Inflammatory macrophage treated with lipopolysaccharide for 4 hours (primary cell): ENCODE measurements around the gene GLIS1.
"Not testable (repeated sequence)": the region's sequence is repeated elsewhere in the genome, so short reads cannot be mapped to it uniquely, and the experiment has no call there.

Source experiments
- DNase-seq: peaks from one replicate; pipeline ENCODE4 v3.0.0-alpha.2; 2020

Gene GLIS1

GRCh38 chr1:53652441-53653199 lies 86.3 kb downstream of the GLIS1 start:
- DNase-seq = no peak

- no peak for DNase-seq
Measured at GRCh38 chr1:53651356-53651755, 87.6 kb downstream of the GLIS1 start.

DNA sequence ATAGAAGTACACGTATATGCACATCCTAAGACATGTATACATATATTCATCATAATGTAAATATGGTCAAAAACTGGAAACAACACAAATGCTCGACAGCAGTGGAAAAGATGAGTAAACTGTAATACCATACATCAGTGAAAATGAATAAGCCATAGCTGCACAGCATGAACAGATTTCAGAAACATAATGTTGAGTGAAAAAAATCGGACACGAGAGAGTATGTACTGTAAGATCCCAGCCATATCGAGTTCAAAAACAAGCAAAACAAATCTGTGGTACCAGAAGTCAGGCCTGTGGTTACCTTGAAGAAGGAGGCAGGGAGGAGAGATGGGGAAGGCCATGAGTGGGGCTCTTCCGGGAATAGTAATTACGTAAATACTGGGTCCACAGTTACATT lies 90.4 kb downstream of the GLIS1 start:
- no peak for DNase-seq

DNA sequence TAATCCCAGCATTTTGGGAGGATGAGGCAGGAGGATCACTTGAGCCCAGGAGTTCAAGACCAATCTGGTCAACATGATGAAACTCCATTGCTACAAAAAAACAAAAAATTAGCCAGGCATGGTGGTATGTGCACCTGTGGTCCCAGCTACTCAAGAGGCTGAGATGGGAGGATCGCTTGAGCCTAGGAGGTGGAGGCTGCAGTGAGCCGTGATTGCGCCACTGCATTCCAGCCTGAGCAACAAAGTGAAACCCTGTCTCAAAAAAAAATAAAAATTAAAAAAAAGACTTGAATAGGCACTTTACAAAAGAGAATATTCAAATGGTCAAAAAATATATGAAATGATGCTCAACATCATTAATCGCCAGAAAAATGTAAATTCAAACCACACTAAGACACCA lies 91.0 kb downstream of the GLIS1 start:
- not testable (repeated sequence) for DNase-seq

GRCh38 chr1:53646732-53647131 lies 92.2 kb downstream of the GLIS1 start:
- DNase-seq = no peak

GRCh38 chr1:53645690-53646078 lies 93.3 kb downstream of the GLIS1 start:
- no peak for DNase-seq

DNA sequence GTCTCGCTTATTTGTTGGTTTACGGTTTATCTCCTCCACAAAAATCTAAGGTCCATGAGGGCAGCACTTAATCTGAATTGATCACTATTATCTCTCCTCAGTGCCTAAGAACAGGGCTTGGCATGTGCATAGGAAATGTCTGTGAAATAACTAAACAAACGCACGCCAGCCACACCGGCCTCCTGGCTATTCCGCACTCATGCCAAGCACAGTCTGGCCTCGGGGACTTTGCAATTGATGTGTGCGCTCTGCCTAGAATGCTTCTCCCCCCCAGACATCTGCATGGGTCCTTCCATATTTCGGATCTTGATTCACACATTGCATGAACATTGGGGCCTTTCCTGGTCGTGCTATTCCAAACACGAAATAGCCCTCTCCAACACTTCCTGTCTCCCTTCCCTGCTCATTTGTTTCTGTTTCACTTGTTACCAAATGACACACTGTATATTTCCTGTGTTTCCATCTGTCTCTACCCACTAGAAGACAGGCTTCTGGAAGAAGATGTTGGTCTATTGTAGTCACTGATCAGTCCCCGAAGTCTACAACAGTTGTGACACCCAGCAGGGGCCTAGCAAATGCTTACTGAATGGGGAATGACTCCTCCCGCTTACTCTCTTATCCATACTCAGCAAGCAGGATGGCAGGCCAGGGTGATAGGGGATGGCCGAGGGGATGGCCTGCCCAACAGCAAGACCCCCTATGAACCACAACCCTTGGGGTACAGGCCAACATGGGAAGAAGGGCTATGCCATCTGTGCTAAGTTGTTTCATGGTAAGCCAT lies 93.9 kb downstream of the GLIS1 start:
- DNase-seq = no peak

DNA sequence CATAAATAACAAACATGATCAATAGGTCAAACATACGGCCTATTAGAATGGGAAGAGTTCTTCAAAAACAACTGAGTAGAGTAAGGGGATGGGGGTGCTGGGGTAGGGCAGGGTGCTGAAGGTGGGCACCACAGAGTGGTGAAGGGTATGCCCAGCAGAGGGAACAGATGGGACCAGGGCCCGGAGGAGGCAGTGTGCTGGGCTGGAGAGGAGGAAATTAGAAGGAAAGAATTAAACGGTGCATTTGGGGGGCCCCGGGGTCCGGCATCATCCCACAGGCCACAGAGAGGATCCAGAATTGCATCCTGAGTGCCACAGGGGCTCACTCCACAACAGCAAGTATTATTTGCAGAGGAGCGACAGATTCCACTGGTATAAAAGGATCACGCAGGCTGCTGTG lies 94.5 kb downstream of the GLIS1 start:
- no peak for DNase-seq

DNA sequence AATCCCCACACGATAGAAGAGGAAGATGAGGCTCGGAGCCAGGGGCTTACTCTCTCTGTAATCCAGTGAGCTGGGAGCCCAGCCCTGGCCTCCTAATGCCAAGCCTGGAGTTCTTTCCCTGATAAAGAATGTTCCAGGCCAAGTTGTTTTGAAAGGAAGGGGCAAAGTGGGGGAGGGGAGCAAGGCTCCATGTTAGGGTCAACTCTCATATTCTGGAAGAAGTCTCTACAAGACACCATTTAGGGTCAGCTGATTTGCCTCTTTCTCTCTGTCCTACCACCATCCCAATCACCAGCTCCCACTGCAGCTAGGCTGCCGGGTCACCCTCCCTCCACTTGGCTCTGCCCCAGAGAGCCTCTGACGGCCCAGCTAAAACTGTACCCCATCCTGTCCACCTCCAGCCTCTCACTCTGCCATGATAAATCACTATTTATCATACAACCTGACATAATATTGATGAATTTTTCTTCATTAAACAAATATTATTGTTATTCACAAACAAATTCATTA lies 95.0 kb downstream of the GLIS1 start:
- no peak for DNase-seq

DNA sequence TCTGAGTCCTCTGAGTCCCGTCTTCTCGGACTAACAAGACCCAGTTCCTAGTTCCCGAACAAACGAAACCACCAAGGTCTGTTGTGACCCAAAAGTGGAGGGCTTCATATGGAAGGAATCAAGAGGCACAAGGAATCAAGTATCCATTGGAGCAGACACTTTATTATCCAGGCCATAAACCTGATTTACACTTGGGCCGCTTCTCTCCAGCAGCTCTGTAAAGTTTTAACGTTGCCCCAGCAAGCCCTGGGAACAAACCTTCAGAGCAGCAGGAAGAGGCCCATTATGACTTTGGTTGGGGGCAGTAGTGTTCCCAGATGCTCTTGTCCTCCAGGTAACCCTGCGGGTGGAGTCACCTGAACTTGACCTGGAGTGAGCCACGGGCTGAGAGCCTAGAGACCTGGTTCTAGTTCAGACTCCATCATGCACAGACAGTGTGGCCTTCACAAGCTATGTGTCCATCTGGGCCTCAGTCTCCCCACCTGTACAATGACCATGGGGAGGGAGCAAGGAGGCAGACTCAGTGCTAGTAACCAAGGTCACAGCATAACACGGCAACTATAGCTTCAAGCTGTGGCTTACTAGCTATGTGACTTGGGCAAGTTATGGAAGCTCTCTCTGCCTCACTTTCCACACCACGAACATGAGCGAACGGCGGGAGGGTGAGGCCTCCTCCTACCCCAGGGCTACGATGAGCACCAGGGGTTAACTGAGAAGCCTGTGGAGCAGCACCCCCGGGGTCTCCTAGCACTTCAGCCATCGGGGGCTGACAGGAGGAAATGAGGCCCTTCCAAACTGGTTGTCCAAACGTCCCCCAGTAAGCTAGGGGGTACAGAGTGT lies 95.7 kb downstream of the GLIS1 start:
- no peak for DNase-seq

DNA sequence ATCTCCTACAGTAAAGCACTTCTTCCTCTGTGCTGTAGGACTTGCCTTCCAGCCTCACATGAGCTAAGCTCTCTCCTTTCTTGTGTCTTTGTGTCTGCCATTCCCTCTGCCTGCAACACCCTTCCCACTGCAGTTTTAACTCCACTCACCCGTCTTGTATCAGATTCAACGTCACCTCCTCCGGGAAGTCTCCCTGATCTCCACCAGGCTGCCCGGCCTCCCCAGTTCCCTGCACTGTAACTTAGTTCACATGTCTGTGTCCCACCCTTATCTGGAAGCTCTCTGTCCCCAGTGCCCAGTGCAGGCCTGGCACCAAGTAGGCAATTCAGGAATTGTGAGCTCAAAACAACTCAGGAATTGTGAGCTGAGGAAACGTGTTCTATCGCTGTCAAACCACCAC lies 96.4 kb downstream of the GLIS1 start:
- no peak for DNase-seq

DNA sequence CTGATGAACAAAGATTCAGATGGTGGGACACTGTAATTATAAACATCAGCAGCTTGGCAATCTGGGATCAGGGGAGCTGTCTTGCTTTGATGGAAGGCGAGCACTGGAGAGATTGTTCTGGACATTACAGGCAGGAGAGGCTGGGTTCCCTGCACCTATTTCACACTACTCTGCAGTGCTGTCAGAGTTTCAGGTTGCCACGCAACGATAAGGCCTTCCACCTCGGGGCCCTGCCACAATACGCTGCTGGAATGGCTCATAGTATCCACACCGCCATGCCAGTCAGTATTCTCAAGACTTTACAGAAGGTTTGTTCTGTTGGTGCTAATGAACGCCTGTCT lies 96.8 kb downstream of the GLIS1 start:
- DNase-seq = no peak

DNA sequence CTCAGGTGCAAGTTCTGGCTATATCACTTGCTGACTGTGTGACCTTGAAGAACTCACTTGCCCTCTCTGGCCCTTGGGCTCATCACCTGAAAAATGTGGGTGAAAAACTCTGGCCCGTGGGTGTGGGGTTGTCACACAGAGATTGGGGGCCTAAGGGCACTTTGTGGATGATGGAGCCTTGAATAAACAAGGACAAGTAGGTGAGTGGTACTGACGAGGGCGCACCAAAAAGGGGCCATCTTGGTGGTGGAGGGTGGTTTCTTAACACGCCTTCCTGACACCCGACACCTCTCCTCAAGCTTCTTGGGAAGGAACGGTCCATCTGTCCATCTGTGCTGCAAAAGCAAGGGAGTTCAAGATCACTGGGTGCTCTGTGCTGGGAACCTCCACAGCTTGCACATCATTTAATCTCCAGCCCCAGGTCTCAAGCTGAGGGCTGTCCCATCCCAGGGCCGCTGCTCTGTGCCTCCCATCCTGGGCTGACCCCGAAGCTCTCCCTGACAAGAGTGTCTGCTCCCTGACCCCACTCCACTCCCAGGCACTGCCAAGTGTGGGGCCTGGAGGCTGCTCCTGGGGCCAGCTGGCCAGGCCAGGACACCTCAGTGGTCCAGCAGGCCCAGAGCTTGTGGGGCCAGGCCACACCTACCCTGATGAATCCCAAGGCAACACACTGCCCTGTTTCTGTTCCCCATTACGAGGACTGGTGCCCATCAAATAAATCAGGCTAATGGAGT lies 97.3 kb downstream of the GLIS1 start:
- DNase-seq = no peak

GRCh38 chr1:53640701-53641075 lies 98.3 kb downstream of the GLIS1 start:
- DNase-seq = no peak

GRCh38 chr1:53639996-53640700 lies 98.8 kb downstream of the GLIS1 start:
- no peak for DNase-seq

GRCh38 chr1:53639251-53639763 lies 99.7 kb downstream of the GLIS1 start:
- DNase-seq = no peak

GRCh38 chr1:53638360-53639035 lies 100.5 kb downstream of the GLIS1 start:
- DNase-seq = no peak

DNA sequence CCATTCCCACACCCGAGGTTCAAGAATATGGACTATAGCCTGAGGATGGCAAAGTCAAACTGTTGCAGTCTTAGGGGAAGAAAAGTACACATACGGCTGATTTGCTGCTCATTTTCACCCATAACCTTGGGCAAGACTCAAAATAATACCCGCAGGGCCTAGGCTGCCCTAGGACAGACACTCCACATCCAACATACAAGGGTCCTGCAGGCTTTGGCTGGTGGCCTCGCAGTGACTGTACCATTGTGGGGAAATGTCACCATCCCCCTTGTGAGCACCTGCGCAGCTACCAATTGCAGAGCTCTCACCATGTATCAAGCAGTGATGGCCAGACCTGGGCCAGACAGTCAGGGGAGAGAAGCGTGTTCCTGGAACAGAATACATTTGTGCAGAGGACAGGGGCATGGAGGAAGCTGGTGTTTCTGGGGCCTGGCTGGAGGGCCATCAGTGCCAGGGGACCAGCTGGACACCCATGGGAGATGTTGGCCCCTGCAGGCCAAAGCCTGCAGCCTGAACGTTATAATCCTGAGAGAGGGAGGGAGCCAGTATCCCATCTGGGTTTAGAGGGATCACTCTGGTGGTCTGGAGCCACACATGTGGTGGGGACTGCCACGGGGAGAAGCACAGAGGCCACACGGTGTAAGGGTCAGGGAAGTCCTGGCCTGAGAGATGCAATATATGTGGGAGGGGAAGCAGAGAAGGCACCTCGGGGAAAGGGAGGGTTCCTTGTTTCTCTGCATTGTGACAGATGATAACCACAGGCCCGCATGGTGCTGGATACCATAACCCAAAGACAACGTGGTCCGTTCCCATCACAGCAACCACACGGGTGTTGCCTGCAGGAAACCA lies 101.2 kb downstream of the GLIS1 start:
- no peak for DNase-seq

GRCh38 chr1:53636621-53637171 lies 102.3 kb downstream of the GLIS1 start:
- no peak for DNase-seq

GRCh38 chr1:53634571-53634979 lies 104.4 kb downstream of the GLIS1 start:
- no peak for DNase-seq
